WERI-Rb-1 (cell line): ENCODE measurements around the gene ATP4B.

ENCODE experiments used
- DNase-seq: peaks from one replicate; pipeline ENCODE4 v3.0.0-alpha.2; 2020
- H3K27ac ChIP-seq: fragments of 250-450 bp; sonication (Bioruptor Pico); 2 replicates; pipeline ENCODE4 v1.5.1; 2020; ENCODE audit warnings: mild to moderate bottlenecking, moderate library complexity
- H3K27me3 ChIP-seq: fragments of 250-450 bp; sonication (Bioruptor Pico); 2 replicates; pipeline ENCODE4 v1.5.1; 2021; ENCODE audit warnings: mild to moderate bottlenecking, low read depth, moderate library complexity; ENCODE audit not compliant: insufficient read depth, severe bottlenecking
- H3K36me3 ChIP-seq: fragments of 250-450 bp; sonication (Bioruptor Pico); 2 replicates; pipeline ENCODE4 v1.5.1; 2020; ENCODE audit warnings: mild to moderate bottlenecking, moderate library complexity
- H3K4me3 ChIP-seq: 2 replicates; pipeline ENCODE4 v1.5.1; 2011; ENCODE audit warnings: low read depth, mild to moderate bottlenecking, control low read depth, low read length
- H3K9me3 ChIP-seq: fragments of 250-450 bp; sonication (Bioruptor Pico); 2 replicates; pipeline ENCODE4 v1.5.1; 2021; ENCODE audit warnings: mild to moderate bottlenecking, moderate library complexity; ENCODE audit not compliant: severe bottlenecking
- CTCF ChIP-seq: IDR thresholded peaks from 2 replicates; pipeline ENCODE4 v1.5.1; 2011; ENCODE audit warnings: low read depth, mild to moderate bottlenecking, control low read depth, inconsistent platforms, low read length

ATP4B gene

GRCh38 chr13:113636266-113636963, 21.6 kb downstream of the ATP4B start:
- Histone ChIP-seq H3K36me3 (peaks cover 98% of the 10 kb centered on the region), H3K27me3 (no peaks in the 10 kb centered on the region), H3K9me3 (peaks cover under 1% of the 10 kb centered on the region), H3K27ac (no peak overlapping the region), H3K4me3 (no peak overlapping the region)
- no peak for TF ChIP-seq CTCF
- no peak for DNase-seq

- Histone ChIP-seq H3K36me3 (peaks cover 100% of the 10 kb centered on the region), H3K9me3 (no peaks in the 10 kb centered on the region), H3K4me3 (no peak overlapping the region), H3K27me3 (no peaks in the 10 kb centered on the region), H3K27ac (no peak overlapping the region)
- TF ChIP-seq CTCF = no peak
- DNase-seq = no peak
Measured at GRCh38 chr13:113635709-113636108, 22.3 kb downstream of the ATP4B start.

GRCh38 chr13:113635048-113635420, 23.0 kb downstream of the ATP4B start:
- no peak overlapping the region for H3K27ac ChIP-seq
- DNase-seq = no peak
- H3K36me3 ChIP-seq = peaks cover 100% of the 10 kb centered on the region
- TF ChIP-seq CTCF = no peak
- no peaks in the 10 kb centered on the region for H3K27me3 ChIP-seq
- no peak overlapping the region for H3K4me3 ChIP-seq
- H3K9me3 ChIP-seq = no peaks in the 10 kb centered on the region

- Histone ChIP-seq H3K36me3 (peaks cover 100% of the 10 kb centered on the region), H3K9me3 (no peaks in the 10 kb centered on the region), H3K4me3 (no peak overlapping the region), H3K27me3 (no peaks in the 10 kb centered on the region), H3K27ac (no peak overlapping the region)
- no peak for DNase-seq
- no peak for TF ChIP-seq CTCF
Measured at GRCh38 chr13:113634279-113635047, 23.5 kb downstream of the ATP4B start.

- H3K27ac ChIP-seq = no peak overlapping the region
- H3K27me3 ChIP-seq = no peaks in the 10 kb centered on the region
- peaks cover 100% of the 10 kb centered on the region for H3K36me3 ChIP-seq
- no peak overlapping the region for H3K4me3 ChIP-seq
- no peak for TF ChIP-seq CTCF
- no peaks in the 10 kb centered on the region for H3K9me3 ChIP-seq
- DNase-seq = no peak
Measured at GRCh38 chr13:113633485-113633873, 24.5 kb downstream of the ATP4B start.
